ENCODE results near the gene CYP1A2.
"Not testable (repeated sequence)": the region's sequence is repeated elsewhere in the genome, so short reads cannot be mapped to it uniquely, and the experiment has no call there.

The CYP1A2 gene

DNA sequence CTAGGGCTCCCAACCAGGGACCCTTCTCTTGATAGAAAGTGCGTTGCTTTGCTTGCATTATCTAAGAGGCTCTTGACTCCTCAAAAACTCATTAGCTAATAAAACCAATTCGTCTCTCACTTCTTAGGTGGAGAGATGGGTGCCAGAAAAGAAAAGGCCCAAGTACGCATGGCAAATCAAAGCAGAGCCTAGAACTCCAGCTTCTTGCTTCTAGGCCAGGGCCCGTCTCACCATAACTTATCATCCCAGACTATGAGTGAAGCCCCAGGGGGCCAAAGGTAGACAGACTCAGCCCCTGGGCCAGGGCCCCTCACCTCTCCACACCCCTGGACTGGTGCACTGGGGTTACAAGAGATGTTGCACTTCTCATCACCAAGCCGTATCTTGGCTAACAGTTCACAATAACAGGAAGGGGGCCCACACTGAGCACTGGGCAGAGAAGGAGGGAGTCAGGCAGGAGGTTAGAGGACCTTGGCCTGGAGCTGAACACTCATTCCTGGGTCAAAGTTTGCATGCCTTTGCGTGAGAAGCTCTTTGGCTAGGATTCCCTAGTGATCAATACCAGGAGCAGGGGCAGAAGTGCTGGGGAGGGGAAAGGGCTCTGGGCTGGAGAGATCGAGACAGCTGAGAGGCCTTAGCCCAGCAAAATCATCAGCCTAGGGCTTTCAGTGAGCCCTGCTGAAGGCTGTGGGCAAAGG, 17.9 kb upstream of the CYP1A2 start:
- no peak for TF ChIP-seq EZH2phosphoT487 (conservative IDR thresholded peaks at IDR 0.05; ENCODE audit: low read length)
- TF ChIP-seq, protein P1, sequence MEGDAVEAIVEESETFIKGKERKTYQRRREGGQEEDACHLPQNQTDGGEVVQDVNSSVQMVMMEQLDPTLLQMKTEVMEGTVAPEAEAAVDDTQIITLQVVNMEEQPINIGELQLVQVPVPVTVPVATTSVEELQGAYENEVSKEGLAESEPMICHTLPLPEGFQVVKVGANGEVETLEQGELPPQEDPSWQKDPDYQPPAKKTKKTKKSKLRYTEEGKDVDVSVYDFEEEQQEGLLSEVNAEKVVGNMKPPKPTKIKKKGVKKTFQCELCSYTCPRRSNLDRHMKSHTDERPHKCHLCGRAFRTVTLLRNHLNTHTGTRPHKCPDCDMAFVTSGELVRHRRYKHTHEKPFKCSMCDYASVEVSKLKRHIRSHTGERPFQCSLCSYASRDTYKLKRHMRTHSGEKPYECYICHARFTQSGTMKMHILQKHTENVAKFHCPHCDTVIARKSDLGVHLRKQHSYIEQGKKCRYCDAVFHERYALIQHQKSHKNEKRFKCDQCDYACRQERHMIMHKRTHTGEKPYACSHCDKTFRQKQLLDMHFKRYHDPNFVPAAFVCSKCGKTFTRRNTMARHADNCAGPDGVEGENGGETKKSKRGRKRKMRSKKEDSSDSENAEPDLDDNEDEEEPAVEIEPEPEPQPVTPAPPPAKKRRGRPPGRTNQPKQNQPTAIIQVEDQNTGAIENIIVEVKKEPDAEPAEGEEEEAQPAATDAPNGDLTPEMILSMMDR (IDR thresholded peaks at IDR 0.05; ENCODE audit: insufficient read depth, low read length, poor library complexity, severe bottlenecking), result no peak
- Histone ChIP-seq H3F3A (ENCODE audit: insufficient read depth) (no peaks in the 10 kb centered on the region), H3K79me2 (ENCODE audit: insufficient read depth, low read length) (no peaks in the 10 kb centered on the region), H3K4me2 (ENCODE audit: low read depth, low read length, poor library complexity, severe bottlenecking) (no peak overlapping the region), H3K27ac (ENCODE audit: low read depth, low read length) (no peak overlapping the region), H2AFZ (ENCODE audit: low read depth, low read length, severe bottlenecking) (no peak overlapping the region), H3K27me3 (ENCODE audit: low read length) (no peaks in the 10 kb centered on the region), H3K4me3 (ENCODE audit: insufficient read depth, low read length, poor library complexity, severe bottlenecking) (no peak overlapping the region), H4K20me1 (ENCODE audit: low read depth, low read length) (no peaks in the 10 kb centered on the region), H3K36me3 (ENCODE audit: low read length) (no peaks in the 10 kb centered on the region), H3K9ac (ENCODE audit: low read length) (no peak overlapping the region), H3K9me3 (ENCODE audit: insufficient read depth, low read length) (no peaks in the 10 kb centered on the region), H3K9me2 (replicated peaks; ENCODE audit: insufficient read depth, low read length) (no peaks in the 10 kb centered on the region)

DNA sequence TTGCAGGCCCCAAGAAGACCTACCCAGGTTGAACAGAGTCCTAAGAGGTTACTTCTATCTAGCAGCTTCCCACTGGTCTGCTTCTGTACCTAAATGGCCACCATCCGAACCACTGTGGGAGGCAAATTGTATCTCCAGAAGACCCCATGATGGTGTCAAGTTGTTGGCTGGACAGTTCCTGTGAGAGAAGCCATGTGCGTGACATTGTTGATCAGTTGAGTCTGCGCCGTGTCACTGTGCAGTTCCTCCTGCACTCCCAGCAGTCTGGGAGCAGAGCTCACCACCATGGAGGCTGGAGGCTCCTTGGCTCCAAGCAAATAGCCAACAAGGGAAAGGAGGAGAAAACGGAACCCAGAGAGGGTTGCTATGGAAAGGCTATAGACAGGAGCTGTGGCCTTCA, 15.8 kb upstream of the CYP1A2 start:
- H2AFZ ChIP-seq (ENCODE audit: low read depth, low read length, severe bottlenecking), result no peak overlapping the region
- no peaks in the 10 kb centered on the region for H3K36me3 ChIP-seq (ENCODE audit: low read length)
- H3K79me2 ChIP-seq (ENCODE audit: insufficient read depth, low read length), result no peaks in the 10 kb centered on the region
- no peaks in the 10 kb centered on the region for H3F3A ChIP-seq (ENCODE audit: insufficient read depth)
- H3K9me2 ChIP-seq (replicated peaks; ENCODE audit: insufficient read depth, low read length), result no peaks in the 10 kb centered on the region
- H3K9ac ChIP-seq (ENCODE audit: low read length), result no peak overlapping the region
- no peaks in the 10 kb centered on the region for H4K20me1 ChIP-seq (ENCODE audit: low read depth, low read length)
- H3K4me3 ChIP-seq (ENCODE audit: insufficient read depth, low read length, poor library complexity, severe bottlenecking), result no peak overlapping the region
- TF ChIP-seq, protein P1 (IDR thresholded peaks at IDR 0.05; ENCODE audit: insufficient read depth, low read length, poor library complexity, severe bottlenecking), result no peak
- TF ChIP-seq EZH2phosphoT487 (conservative IDR thresholded peaks at IDR 0.05; ENCODE audit: low read length), result no peak
- no peak overlapping the region for H3K27ac ChIP-seq (ENCODE audit: low read depth, low read length)
- no peaks in the 10 kb centered on the region for H3K27me3 ChIP-seq (ENCODE audit: low read length)
- H3K4me2 ChIP-seq (ENCODE audit: low read depth, low read length, poor library complexity, severe bottlenecking), result no peak overlapping the region
- H3K9me3 ChIP-seq (ENCODE audit: insufficient read depth, low read length), result no peaks in the 10 kb centered on the region; the same call in 1 of the 2 replicates

DNA sequence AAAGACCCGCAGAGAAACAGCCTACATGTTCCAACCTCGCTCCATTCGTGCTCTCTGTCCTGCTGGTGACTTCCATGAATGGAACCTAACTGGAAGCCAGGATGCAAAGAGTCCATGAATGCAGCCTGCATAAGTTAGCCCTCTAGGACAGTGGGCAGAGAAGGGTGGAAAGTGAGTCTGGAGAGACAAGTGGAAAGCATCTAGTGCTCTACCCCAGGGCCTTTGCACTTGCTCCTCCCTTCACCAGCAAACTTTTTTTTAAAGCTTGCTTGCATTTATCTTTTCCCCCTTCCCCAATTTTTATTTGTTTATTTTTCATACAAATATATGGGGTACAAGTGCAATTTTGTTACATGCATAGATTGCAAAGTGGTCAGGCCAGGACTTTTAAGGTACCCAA, 15.4 kb upstream of the CYP1A2 start:
- Histone ChIP-seq H3K79me2 (ENCODE audit: insufficient read depth, low read length) (no peaks in the 10 kb centered on the region), H4K20me1 (ENCODE audit: low read depth, low read length) (no peaks in the 10 kb centered on the region), H3K9me3 (ENCODE audit: insufficient read depth, low read length) (no peaks in the 10 kb centered on the region; the same call in 1 of the 2 replicates), H3K4me3 (ENCODE audit: insufficient read depth, low read length, poor library complexity, severe bottlenecking) (no peak overlapping the region), H3K9ac (ENCODE audit: low read length) (no peak overlapping the region), H3K36me3 (ENCODE audit: low read length) (no peaks in the 10 kb centered on the region), H3K4me2 (ENCODE audit: low read depth, low read length, poor library complexity, severe bottlenecking) (no peak overlapping the region), H3K9me2 (replicated peaks; ENCODE audit: insufficient read depth, low read length) (no peaks in the 10 kb centered on the region), H2AFZ (ENCODE audit: low read depth, low read length, severe bottlenecking) (no peak overlapping the region), H3K27me3 (ENCODE audit: low read length) (no peaks in the 10 kb centered on the region), H3K27ac (ENCODE audit: low read depth, low read length) (no peak overlapping the region), H3F3A (ENCODE audit: insufficient read depth) (no peaks in the 10 kb centered on the region)
- TF ChIP-seq EZH2phosphoT487 (conservative IDR thresholded peaks at IDR 0.05; ENCODE audit: low read length), result no peak

DNA sequence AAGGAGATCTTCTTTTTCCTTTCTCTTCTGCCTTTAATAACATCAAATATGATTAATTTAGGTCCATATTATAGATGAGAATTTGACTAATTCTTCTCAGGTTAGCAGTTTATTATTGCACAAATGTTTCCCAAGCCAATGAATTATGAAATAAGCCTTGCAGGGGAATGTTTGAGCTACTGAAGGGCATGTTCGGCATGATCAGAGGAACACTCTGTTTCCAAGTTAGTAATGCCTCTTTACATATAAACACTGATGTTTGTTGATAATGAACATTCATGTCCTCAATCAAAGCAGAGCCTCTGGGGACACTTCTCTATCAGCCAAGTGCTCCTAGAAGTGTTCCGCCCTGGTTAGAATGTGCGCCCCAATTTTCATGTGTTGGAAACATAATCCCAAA, 13.3 kb upstream of the CYP1A2 start:
- no peaks in the 10 kb centered on the region for H3K36me3 ChIP-seq (ENCODE audit: low read length)
- H3K27me3 ChIP-seq (ENCODE audit: low read length), result no peaks in the 10 kb centered on the region
- TF ChIP-seq, protein P1 (IDR thresholded peaks at IDR 0.05; ENCODE audit: insufficient read depth, low read length, poor library complexity, severe bottlenecking), result no peak
- no peak for TF ChIP-seq EZH2phosphoT487 (conservative IDR thresholded peaks at IDR 0.05; ENCODE audit: low read length)
- no peak overlapping the region for H3K9ac ChIP-seq (ENCODE audit: low read length)
- no peaks in the 10 kb centered on the region for H3K79me2 ChIP-seq (ENCODE audit: insufficient read depth, low read length)
- no peaks in the 10 kb centered on the region for H4K20me1 ChIP-seq (ENCODE audit: low read depth, low read length)
- H3K27ac ChIP-seq (ENCODE audit: low read depth, low read length), result no peak overlapping the region
- no peaks in the 10 kb centered on the region for H3F3A ChIP-seq (ENCODE audit: insufficient read depth)
- H3K9me3 ChIP-seq (ENCODE audit: insufficient read depth, low read length), result no peaks in the 10 kb centered on the region; the same call in 1 of the 2 replicates
- H2AFZ ChIP-seq (ENCODE audit: low read depth, low read length, severe bottlenecking), result no peak overlapping the region
- no peak overlapping the region for H3K4me2 ChIP-seq (ENCODE audit: low read depth, low read length, poor library complexity, severe bottlenecking)
- no peak overlapping the region for H3K4me3 ChIP-seq (ENCODE audit: insufficient read depth, low read length, poor library complexity, severe bottlenecking)
- no peaks in the 10 kb centered on the region for H3K9me2 ChIP-seq (replicated peaks; ENCODE audit: insufficient read depth, low read length)

DNA sequence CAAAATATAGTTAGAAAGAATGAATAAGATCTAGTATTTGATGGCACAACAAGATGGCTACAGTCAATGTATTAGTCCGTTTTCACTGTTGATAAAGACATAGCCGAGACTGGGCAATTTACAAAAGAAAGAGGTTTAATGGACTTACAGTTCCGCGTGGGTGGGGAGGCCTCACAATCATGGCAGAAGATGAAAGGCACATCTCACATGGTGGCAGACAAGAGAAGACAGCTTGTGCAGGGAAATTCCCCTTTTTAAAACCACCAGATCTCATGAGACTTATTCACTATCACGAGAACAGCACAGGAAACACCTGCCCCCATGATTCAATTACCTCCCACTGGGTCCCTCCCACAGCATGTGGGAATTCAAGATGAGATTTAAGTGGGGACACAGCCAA, 10.4 kb upstream of the CYP1A2 start:
- H3K4me2 ChIP-seq (ENCODE audit: low read depth, low read length, poor library complexity, severe bottlenecking); H3K9me3 ChIP-seq (ENCODE audit: insufficient read depth, low read length); H3K4me3 ChIP-seq (ENCODE audit: insufficient read depth, low read length, poor library complexity, severe bottlenecking); H3K9ac ChIP-seq (ENCODE audit: low read length); H3K9me2 ChIP-seq (replicated peaks; ENCODE audit: insufficient read depth, low read length); H3K27ac ChIP-seq (ENCODE audit: low read depth, low read length); H3F3A ChIP-seq (ENCODE audit: insufficient read depth); H3K36me3 ChIP-seq (ENCODE audit: low read length); H4K20me1 ChIP-seq (ENCODE audit: low read depth, low read length); H3K27me3 ChIP-seq (ENCODE audit: low read length); H2AFZ ChIP-seq (ENCODE audit: low read depth, low read length, severe bottlenecking); H3K79me2 ChIP-seq (ENCODE audit: insufficient read depth, low read length): not testable (repeated sequence)

Measured in SU-DHL-6 (cell line).